Hepatic stellate cell (primary cell): Measurements from ENCODE around the gene NUDT3.
A peak's percentile ranks its signal among the peaks of the same experiment; 100 is the strongest.

ENCODE experiments used
- DNase-seq: peaks from one replicate; pipeline ENCODE4 v3.0.0; 2011; ENCODE audit warnings: low spot score

NUDT3 gene

DNA sequence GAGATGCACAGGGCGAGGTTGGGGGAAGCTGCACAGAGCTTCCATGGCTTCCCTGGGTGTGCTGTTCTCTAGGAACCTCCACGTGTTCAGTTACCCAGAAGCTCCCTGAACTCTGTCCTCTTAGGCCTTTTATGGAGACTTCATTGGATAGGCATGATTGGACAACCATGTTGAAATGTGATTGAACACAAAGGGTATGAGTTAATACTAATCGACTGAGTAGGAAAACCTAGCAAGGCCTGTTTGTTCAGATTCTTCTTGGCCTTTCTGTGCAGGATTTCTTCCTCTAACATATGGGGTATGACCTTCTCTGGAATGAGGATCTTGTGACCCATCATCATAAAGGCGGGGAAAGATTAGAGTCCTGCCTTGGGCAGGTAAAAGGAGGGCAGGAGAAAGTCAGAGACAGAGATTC is 73.0 kb downstream of the NUDT3 start:
- DNase-seq, result no peak

DNA sequence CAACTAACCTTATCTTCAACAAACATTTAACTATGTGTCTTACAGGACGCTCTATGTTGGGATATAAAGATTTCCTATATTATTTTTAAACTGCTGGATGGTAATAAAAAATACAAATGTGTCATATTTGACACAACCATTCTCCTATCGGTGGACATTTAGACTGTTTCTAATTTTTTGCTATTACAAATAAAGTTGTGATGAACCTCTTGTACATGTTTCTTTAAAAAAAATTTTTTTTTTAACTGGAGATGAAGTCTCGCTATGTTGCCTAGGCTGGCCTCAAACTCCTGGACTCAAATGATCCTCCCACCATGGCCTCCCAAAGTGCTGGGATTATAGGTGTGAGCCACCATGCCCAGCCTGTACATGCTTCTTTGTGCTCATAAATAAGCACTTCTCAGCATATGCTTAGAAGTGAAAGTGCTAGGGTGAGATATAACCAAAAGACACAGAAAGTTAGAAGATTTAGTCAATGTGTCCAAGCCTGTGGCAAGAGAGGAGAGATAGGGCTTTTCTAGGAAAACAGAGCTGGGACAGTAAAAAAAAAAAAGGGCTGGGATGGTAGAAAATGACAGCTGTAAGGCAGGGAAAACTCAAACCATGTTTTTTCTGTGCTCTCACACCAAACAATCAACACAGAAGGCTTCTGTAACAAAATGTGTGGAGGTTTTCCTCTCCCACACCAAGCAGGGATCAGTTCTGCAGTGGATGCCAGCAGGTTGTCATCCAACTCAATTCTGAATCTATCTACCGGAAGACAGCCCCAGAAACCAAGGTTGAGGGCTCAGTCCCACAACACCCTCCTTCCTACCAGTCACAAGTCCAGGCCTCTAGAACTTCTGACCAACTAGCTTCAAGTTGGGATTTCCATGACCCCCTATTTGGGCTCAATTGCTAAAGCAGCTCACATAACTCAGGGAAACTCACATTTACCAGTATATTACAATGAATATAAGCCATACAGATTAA is 73.7 kb downstream of the NUDT3 start:
- DNase-seq, result no peak

DNA sequence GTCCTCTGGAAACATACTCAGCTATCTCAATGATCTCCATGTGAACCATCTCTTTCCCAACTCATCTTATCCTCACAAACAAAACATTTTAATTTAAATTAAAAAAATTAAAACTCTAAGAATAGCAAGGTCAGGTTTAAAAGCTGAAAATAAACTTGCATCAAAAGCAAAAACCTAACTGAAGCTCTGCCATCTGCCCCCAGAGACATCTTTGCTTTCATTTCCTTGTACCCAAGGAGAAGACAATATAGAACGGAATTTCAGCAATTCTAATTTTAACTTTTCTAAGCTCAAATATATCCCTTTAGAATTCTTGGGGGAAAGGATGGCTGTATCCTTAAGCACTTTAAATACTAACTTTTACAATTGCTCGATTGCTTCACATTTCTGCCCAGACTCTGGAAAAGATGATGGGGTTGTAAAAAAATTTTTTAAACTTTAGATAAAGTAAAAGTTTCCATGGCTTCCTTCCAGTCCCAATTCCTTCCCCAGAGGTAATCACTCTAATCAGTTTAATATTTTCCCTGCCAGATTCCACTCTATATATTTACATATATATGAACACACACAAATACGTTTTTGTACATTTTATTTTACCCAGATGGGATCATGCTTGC is 74.5 kb downstream of the NUDT3 start:
- no peak for DNase-seq

DNA sequence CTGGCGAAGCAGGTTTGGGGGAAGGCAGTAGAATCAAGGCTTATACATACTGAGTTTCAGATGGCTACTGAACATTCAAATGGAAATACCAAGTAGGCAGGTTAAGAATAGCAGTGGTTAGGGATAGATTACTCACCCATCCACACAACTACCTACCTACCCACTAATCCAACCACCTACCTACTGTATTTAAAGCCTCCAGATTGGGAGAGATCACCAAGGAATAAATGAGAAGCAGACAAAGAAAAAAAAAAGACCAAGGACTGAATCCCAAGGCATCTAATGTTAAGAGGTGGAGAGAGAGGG is 75.3 kb downstream of the NUDT3 start:
- DNase-seq, result no peak

DNA sequence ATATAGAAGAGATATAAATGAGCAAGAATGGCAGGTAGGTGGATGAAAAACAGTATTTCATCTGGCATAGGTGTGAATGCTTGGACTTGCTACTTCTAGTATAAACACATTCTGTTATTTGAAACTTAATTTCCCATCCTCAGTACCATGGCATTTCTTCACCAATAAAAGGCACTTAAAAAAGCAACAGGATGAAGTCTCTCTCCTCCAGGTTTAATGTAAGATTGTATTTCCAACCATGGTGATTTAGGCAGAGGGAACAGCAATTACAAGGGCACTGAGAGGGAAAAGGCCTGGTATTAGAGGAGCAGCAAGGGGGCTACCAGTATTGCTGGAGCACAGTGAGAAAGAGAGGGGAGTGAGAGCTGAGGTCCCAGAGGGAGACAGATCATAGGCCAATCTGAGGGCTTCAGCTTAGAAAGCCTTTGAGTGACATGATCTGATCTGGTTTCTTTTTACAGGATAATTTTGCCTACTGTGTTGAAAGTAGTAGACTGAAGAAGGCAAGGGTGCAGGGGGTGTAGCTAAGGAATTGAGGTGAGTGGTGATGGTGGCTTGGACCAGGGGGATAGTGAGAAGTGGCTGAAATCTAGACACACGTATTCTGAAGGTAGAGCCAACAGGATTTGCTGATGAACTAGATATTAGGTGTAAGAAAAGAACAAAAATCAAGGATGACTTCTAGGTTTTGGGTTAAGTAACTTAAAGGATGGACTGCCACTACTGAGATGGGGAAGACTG is 75.9 kb downstream of the NUDT3 start:
- no peak for DNase-seq

DNA sequence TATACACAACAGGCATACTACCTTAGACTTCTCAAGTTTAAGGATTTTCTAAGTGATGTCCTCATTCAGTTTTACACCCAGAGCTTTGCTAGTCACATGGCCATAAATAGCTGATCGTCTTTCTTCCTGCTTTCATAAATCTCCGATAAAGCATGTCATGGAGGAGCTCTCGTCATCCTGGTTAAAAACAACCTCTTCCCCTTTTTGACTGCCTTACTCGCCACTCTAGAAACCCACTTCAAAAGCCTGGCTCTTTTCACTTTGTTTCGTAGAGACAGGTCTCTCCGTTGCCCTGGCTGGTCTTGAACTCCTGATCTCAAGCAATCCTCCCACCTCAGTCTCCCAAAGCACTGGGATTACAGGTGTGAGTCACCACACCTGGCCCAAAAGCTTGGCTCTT is 76.7 kb downstream of the NUDT3 start:
- no peak for DNase-seq

DNA sequence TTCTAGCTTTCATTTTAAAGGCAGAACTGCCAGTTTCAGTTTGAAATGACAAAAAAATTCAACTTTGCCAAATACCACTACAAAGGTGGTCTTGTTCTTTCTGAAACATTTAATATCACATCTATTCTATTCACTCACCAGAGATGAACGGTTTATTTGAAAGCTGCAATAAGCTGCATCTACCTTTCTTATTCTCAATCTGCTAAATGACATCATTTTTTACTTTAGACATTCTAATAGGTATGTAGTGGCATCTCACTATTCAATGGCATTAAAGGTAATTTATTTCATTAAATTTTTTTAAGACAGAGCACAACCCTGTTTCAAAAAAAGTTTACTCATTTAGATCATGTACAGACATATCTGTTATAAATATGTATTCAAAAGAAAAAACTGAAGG is 77.2 kb downstream of the NUDT3 start:
- no peak for DNase-seq

DNA sequence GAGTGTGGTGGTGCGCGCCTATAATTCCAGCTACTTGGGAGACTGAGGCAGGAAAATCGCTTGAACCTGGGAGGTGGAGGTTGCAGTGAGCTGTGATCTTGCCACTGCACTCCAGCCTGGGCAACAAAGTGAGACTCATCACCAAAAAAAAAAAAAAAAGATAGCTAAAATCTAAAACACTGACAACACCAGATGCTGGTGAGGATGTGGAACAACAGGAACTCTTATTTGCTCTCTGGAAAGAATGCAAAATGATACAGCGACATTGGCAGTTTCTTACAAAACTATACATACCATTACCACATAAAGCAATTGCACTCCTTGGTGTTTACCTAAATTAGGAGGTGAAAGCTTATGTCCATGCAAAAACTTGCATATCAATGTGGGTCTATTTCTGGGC is 80.2 kb downstream of the NUDT3 start:
- DNase-seq, result no peak

DNA sequence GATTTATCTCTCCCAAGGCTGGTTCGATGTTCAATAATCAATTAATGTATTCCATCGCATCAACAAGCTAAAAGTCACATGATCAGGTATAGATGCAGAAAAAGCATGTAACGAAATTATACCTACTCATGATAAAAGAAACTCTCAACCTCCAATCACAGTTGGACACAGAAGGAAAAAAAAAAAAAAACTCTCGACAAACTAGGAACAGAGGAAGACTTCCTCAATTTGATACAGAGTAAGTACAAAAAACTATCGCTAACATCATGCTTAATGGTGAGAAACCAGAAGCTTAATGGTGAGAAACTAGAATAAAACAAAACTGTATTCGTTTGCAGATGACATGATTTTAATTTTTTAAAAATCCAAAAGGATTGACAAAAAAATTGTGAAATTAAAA is 81.7 kb downstream of the NUDT3 start:
- no peak for DNase-seq

DNA sequence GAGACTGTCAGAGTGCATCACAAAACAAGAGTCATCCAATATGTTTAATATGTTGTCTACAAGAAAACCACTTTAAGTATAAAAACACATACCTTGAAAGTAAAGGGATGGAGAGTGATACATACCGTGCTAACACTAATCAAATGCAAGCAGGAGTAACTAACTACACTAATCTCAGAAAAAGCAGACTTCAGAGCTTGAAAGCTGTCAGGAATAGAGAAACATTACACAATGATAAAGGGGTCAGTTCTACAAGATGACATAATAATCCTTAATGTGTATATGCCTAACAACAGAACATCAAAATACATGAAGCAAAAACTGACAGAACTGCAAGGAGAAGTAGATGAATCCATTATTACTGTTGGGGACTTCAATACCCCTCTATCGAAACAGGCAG is 84.0 kb downstream of the NUDT3 start:
- no peak for DNase-seq

DNA sequence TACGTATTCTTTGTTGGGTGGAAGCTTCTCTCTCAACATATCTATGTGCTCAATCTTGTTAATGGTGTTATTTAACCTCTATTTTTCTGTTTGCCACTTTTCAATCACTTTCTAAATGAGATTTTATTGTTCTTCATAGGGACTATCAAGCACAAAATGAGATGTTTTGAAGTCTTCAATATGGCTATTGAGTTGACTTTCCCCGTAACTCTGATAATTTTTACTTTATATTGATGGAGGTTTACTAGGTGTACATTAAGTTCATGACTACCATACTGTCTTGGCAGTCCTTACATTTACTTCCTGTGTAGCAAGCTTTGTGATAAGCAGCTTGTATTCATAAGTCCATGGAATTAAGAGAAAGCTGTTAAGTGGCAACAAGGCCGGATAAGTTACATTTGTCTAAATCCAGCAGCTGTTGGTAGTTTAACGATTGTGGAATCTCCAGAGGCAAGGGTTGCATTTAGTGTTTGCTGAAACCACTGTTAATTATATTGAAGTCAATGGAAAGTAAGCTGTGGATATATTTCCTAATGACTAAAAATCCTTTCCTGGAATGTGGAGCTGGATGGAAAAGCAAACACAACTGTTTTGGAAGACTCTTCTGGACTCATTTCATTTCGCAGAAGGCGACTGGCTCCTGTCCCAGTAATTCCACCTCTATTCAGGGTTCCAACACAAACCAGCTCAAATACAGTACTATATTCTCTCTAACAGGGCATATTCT is 86.3 kb downstream of the NUDT3 start:
- no peak for DNase-seq

DNA sequence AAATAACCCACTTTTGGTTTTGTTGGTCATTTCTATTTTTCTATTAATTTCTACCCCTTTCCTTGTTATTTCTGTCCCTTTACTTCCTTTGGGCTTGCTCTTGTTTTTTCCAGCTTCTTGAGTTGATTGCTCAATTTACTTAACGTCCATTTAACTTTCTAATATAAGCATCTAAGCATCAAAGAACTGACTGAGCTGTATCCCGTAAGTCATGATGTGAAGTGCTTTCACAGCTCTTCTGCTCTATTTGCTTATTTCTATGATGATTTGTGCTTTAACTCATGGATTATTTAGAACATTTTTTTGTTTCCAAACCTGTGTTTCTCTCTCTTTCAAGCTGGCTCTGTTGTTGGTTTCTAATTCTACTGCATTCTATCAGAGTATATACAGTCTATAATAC is 87.0 kb downstream of the NUDT3 start:
- DNase-seq, result no peak

DNA sequence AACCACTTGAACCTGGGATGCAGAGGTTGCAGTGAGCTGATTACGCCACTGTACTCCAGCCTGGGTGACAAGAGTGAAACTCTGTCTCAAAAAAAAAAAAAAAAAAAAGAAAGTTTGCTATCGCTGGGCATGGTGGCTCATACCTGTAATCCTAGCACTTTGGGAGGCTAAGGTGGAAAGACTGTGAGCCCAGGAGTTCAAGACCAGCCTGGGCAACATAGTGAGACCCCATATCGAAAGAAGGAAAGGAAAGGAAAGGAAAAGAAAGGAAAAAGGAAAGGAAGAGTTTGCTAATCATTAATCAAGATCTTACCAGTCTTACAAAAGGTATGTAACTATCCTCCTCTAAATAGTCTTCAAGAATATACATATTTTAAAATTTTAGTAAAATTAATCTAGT is 88.3 kb downstream of the NUDT3 start:
- no peak for DNase-seq

DNA sequence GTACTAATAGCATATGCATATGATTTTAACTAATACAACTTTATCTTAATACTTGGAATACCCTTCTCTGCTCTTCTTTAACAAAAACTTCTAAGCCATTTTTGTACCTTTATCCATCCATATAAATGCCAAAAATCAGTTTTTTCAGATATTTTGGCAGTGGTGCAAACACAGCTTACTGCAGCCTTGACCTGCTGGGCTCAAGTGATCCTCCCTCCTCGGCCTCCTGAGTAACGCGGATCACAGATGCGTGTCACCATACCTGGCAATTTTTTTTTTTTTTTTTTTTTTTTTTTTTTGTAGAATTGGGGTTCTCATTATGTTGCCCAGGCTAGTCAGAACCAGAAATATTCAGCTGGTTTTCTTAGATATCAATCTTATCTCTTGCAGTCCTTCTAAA is 89.5 kb downstream of the NUDT3 start:
- no peak for DNase-seq

DNA sequence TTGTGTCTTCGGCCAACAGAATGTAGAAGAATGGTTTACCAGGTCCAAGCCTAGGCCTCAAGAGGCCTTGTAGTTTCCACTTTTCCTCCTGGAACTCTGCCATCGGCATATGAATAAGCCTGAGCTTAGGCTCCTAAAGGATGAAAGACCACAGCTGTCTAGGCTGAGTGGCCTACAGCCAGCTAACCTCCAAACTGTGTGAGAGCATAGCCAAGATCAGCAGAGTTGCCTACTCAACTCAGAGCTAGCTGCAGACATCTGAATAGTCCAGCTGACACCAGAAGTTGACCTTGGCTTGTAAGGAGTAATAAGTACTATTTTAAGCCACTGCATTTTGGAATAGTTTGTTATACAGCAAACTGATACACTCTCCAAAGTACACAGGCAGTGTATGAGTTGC is 91.1 kb downstream of the NUDT3 start:
- DNase-seq, result peak; percentile 41

DNA sequence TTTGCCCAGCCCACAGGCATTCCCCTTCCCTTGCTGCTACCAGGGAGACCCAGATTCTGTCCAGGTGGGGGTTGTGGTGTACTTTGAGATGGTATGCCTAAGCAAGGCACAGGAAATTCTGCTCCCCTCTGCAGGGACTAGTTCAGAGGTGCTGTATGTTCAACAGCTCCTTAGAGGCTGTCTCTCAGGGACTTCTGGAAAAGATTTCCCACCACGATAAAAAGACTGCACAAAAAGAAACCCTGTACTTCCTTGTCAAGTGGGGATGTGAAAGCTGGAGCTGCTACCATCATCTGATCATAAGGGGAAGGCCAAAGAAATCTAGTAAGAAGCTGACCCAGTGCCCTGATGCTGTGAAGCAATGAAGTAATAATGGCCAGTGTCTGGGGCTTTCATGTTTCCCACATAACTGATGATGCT is 92.1 kb downstream of the NUDT3 start:
- DNase-seq, result no peak

DNA sequence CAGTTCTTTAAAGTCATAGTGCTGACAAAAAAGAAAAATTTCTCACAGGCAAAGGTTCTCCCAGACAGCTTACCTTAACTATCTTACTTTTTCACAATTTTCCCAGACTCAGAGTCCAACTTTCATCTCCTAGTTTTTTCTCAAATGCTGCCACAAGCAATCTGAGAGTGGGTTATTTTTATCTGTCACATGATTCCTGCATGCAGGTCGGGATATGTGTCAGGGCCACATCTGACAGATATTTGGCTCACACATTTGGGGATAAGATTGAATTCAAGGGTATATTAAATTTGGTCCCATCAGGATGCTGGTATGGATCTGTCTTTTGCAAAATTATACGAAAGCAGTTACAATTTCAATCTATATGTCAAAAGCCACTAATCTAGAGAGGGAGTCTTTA is 93.5 kb downstream of the NUDT3 start:
- no peak for DNase-seq

DNA sequence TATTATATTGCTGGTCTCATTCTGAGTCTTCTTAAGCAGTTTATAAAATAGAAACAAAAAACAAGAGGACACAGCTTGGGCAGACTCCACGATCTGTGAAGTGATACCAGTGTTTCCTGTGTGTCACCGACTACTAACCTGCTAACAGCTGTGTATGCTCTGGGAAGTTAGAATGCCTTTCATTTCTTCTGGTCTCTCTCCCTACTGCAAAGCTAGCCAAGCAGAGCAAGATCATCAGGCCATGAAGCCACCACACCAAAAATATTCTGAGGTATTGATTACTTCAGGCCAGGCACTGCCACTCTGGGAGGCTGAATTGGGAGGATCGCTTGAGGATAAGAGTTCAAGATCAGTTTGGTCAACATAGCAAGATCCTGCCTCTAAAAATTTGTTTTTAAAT is 96.7 kb downstream of the NUDT3 start:
- DNase-seq, result no peak

DNA sequence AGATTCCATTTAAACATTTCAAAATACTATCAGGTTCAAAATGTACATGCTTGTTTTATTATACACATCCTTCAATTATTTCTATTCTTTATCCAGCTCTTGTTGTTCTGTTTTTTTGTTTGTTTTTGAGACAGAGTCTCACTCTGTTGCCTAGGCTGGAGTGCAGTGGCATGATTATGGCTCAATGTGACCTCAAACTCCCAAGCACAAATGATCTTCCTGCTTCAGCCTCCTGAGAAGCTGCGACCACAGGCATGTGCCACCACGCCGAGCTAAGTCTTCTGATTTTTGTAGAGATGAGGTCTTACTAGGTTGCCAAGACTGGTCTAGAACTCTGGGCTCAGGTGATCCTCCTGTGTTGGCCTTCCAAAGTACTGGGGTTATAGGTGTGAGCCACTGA is 99.5 kb downstream of the NUDT3 start:
- DNase-seq, result no peak

DNA sequence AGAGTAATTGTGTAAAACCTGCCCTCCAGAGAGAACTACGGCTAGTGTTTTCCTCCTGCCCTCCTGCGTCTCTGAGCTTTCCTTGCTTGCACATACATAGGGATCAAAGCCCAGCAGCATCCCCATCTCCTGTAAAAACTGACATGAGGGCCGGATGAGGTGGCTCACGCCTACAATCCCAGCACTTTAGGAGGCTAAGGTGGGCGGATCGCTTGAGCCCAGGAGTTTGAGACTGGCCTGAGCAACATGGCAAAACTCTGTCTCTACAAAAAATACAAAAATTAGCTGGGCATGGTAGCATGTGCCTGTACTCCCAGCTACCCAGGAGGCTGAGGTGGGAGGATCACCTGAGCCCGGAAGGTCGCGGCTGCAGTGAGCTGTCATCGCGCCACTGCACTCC is 103.3 kb downstream of the NUDT3 start:
- no peak for DNase-seq

DNA sequence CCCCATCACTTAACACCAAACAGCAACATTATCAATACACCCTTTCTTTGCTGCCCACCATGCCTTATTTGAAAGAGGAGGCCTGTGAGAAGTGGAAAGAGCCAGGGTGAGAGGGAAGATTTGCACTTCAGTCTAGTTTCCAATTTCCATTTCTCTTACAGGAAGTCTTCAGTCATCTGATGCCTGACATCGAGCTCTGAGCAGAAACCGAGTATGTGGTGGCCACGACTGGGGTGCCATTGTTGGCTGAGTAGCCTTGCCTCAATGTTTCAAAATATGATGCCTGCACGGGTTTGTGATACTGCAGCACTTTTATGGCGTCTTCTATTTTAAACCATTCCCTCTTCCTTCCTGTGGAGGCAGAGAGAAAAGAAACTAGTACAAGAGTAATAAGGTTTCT is 103.9 kb downstream of the NUDT3 start:
- DNase-seq, result no peak

DNA sequence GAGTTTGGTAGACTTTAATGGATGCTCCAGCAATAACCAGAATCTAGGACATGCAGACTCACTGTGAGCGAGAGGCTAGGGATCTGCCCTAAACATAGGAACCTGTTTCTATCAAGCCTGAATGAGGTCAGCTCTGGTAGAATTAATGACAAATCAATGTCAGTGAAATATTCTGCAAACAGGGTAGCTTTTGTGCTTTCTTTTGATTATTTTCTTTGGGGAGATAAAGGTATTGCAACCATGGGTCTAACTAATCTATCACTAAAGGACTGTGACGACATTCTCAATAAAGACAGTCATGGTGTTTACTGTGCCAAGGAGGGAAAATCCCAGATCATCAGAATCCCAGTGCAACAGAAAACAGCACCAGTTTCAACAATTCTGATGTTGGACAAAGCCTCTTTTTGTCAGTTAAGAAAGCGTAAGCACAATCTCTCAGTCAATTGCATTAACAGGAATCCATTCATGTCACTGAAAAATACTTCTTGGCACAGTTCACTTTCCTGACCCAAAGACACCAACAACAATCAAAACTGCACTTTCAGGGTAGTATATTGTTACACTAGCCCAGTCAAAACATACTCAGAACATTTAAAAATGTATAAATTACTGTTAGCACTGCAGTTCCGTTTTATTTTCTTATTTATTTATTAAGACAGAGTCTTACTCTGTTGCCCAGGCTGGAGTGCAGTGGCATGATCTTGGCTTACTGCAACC is 106.9 kb downstream of the NUDT3 start:
- no peak for DNase-seq
